ENCODE measurements around the gene UBASH3A. TPM values are rescaled to one million over a fixed set of nuclear protein-coding genes. Genes with fewer than 3 reads are reported as not detected.

Gene UBASH3A
- not detected for polyA plus RNA-seq (2012; ENCODE audit: insufficient read depth, insufficient read length, low read depth)

DNA sequence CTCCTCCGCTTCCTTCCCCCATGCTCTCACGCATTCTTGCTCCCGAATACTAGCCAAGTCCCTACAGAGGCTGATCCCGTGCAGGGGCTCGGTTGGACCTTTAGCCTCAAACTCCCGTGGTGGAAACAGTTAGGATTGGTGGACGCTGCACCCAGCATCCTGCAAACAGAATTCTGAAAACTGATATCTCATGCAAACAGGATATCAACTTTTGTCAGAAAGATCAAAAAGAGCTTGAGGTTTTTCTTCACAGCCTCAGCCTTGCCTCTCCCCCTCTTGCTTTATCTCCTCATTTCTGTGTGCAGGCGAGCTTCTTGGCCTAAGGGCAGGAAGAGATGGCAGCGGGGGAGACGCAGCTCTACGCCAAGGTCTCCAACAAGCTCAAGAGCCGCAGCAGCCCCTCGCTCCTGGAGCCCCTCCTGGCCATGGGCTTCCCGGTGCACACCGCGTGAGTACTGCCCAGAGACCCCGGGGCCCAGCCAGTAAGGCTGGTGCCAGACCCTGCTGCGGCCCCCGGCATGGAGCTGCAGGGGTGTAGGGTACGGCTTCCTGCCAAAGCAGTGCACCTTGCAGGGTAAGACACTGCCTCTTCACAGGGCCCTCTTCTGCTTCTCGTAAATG is at the start of gene UBASH3A:
UBASH3A (plus strand) TSS at position 292 of the 621 bp plus-strand sequence; CDS start at position 336, 44 bp downstream.
- DNase-seq: no peak
- H3K9me3 ChIP-seq: no peaks in the 10 kb centered on the region
- TF ChIP-seq, protein P1, sequence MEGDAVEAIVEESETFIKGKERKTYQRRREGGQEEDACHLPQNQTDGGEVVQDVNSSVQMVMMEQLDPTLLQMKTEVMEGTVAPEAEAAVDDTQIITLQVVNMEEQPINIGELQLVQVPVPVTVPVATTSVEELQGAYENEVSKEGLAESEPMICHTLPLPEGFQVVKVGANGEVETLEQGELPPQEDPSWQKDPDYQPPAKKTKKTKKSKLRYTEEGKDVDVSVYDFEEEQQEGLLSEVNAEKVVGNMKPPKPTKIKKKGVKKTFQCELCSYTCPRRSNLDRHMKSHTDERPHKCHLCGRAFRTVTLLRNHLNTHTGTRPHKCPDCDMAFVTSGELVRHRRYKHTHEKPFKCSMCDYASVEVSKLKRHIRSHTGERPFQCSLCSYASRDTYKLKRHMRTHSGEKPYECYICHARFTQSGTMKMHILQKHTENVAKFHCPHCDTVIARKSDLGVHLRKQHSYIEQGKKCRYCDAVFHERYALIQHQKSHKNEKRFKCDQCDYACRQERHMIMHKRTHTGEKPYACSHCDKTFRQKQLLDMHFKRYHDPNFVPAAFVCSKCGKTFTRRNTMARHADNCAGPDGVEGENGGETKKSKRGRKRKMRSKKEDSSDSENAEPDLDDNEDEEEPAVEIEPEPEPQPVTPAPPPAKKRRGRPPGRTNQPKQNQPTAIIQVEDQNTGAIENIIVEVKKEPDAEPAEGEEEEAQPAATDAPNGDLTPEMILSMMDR (IDR thresholded peaks at IDR 0.05; ENCODE audit: low read depth, low read length): no peak
- H3K27me3 ChIP-seq: no peaks in the 10 kb centered on the region; the same call in 1 of the 2 replicates
- no peak within 1 kb of the TSS for H3K4me3 ChIP-seq (ENCODE audit: low read depth, low read length)
- no peaks in the 10 kb centered on the region for H3K36me3 ChIP-seq
- no peaks in the 10 kb centered on the region for H3K4me1 ChIP-seq

- Histone ChIP-seq H3K4me1 (no peaks in the 10 kb centered on the region), H3K4me3 (ENCODE audit: low read depth, low read length) (no peak overlapping the region), H3K9me3 (no peaks in the 10 kb centered on the region), H3K36me3 (no peaks in the 10 kb centered on the region), H3K27me3 (no peaks in the 10 kb centered on the region)
- TF ChIP-seq, protein P1 (IDR thresholded peaks at IDR 0.05; ENCODE audit: low read depth, low read length): no peak
- DNase-seq: no peak
Observed at GRCh38 chr21:42356046-42356445, 47.7 kb upstream of the UBASH3A start.

DNA sequence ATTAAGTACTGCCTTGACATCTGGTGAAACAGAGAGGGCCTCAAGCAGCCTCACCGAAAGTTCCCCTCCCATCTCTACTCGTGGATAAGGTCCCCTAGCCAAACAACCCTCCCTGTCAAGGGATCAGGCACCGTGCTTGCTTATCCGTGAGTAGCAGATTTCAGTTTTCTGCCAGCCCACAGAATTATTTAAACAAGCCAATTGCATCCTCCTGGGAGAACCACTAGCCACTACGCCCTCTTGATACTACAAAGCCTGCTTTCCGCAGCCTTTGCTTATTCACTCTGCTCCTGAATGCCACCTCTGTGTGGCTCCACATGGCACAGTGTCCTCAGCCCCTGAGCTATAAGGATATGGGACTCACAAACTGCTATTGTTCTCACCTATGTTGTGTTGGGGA is 47.1 kb upstream of the UBASH3A start:
- H3K9me3 ChIP-seq: no peaks in the 10 kb centered on the region
- H3K4me1 ChIP-seq: no peaks in the 10 kb centered on the region
- peaks cover 4% of the 10 kb centered on the region; the same call in 1 of the 2 replicates for H3K27me3 ChIP-seq
- TF ChIP-seq, protein P1 (IDR thresholded peaks at IDR 0.05; ENCODE audit: low read depth, low read length): no peak
- no peak for DNase-seq
- no peak overlapping the region for H3K4me3 ChIP-seq (ENCODE audit: low read depth, low read length)
- no peaks in the 10 kb centered on the region for H3K36me3 ChIP-seq

DNA sequence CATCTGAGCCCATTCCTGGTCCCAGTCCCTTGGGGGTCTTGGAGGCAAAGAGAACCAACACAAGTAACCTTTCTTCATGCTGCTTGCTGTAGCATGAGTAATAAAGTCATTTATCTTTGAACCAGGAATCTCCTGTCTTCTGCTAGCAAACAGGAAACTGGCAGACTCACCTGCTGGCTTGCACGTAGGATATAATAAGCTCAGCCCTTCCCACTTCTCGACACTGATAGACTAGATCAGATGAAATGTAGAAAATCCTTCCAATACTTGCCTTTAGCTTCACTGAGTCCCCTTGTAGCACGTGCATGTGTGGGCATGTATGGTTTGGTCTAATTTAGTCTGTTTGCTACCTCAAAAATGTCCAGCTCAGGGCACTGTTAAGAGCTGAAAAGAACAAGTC is 46.4 kb upstream of the UBASH3A start:
- TF ChIP-seq, protein P1 (IDR thresholded peaks at IDR 0.05; ENCODE audit: low read depth, low read length): no peak
- Histone ChIP-seq H3K27me3 (peaks cover 11% of the 10 kb centered on the region), H3K9me3 (no peaks in the 10 kb centered on the region), H3K4me1 (no peaks in the 10 kb centered on the region), H3K36me3 (no peaks in the 10 kb centered on the region), H3K4me3 (ENCODE audit: low read depth, low read length) (no peak overlapping the region)
- DNase-seq: no peak

GRCh38 chr21:42358261-42358660 is 45.4 kb upstream of the UBASH3A start:
- no peak for DNase-seq
- Histone ChIP-seq H3K36me3 (no peaks in the 10 kb centered on the region), H3K9me3 (no peaks in the 10 kb centered on the region), H3K4me1 (no peaks in the 10 kb centered on the region), H3K4me3 (ENCODE audit: low read depth, low read length) (no peak overlapping the region), H3K27me3 (peaks cover 20% of the 10 kb centered on the region)
- TF ChIP-seq, protein P1 (IDR thresholded peaks at IDR 0.05; ENCODE audit: low read depth, low read length): no peak

DNA sequence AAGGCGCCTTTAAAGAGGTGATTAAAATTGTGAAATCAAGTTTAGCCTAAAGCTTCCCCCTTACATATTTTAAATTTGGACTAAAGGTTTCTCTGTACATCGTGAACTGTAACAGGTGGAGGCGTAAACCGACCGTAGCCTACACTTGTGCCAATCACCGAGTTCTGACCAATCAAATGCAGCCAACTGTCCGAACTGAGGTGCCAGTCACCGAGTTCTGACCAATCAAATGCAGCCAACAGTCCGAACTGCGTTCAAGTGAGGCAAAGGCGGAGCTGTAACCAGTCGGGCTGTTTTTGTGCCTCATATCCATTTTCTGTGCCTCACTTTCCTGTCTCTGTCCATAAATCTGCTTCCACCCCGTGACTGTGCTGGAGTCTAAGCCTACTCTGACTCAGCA is 44.8 kb upstream of the UBASH3A start:
- H3K36me3 ChIP-seq: no peaks in the 10 kb centered on the region
- H3K4me1 ChIP-seq: no peaks in the 10 kb centered on the region

More for the DNA sequence above, 44.8 kb upstream of the UBASH3A start:
- Histone ChIP-seq H3K27me3 (peaks cover 23% of the 10 kb centered on the region), H3K4me3 (ENCODE audit: low read depth, low read length) (no peak overlapping the region), H3K9me3 (no peaks in the 10 kb centered on the region)
- TF ChIP-seq, protein P1 (IDR thresholded peaks at IDR 0.05; ENCODE audit: low read depth, low read length): no peak
- DNase-seq: no peak

All from BE2C (cell line).